Activated CD8-positive, alpha-beta memory T cell treated with anti-CD3 and anti-CD28 coated beads, Interleukin-2, amount 50 U/mL, for 48 hours (primary cell): ENCODE results near the gene DPM3.
"Not testable (repeated sequence)": the region's sequence is repeated elsewhere in the genome, so short reads cannot be mapped to it uniquely, and the experiment has no call there.

Experiments
- DNase-seq: peaks from one replicate; pipeline ENCODE4 v3.0.0-alpha.2; 2020

DPM3 gene

GRCh38 chr1:155155996-155156643 lies 15.8 kb upstream of the DPM3 start:
- not testable (repeated sequence) for DNase-seq

- no peak for DNase-seq
These were observed 5.2 kb upstream of the DPM3 start for GRCh38 chr1:155145491-155145890.

- DNase-seq: no peak
These were observed 1.4 kb upstream of the DPM3 start for GRCh38 chr1:155141749-155142148.

GRCh38 chr1:155140630-155140953 lies 261 bp upstream of the DPM3 start:
- DNase-seq: no peak

GRCh38 chr1:155137154-155137949 lies 3.0 kb downstream of the DPM3 start:
- no peak for DNase-seq

DNA sequence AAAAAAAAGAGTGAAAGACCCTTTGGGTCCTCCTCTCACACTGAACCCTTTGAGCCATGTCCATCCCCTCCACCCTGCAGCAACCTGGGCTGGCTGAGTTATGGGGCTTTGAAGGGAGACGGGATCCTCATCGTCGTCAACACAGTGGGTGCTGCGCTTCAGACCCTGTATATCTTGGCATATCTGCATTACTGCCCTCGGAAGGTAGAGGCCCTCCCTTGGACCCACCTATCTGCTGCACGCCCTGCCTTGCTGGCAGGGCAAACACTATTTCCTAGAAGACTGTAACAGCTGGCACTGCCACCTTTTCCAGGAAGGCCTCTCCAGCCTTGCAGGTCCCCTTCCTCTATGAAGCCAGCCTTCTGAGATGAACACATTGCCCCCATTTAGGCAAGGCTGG lies 3.6 kb downstream of the DPM3 start:
- peak; percentile 60 for DNase-seq

DNA sequence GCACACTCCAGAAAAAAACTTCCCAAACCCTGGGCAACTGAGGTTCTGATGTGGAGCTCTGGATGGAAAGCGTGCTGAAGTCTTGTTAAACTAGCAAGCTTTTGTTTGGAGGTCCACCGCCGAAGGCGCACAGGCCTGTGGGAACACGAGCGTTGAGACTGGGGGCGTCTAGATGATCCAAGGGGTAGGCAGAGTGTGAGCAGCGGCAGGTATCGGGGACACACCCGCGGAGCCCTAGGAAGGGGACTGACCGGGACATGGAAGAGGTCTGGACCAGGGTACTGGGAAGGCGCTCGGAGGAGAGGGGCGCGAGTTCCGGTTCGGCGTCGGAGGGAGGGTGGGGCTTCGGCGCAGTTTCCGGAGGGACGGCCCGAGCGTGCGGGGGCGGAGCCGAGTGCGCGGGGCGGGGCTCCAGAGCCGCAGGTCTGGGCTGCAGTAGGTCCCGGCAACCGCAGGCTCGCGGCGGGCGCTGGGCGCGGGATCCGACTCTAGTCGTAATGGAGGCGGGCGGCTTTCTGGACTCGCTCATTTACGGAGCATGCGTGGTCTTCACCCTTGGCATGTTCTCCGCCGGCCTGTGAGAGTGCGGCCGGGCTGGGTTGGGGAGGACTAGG lies 4.8 kb downstream of the DPM3 start, which contains the start of gene SLC50A1:
TSS of gene SLC50A1 (plus strand) at position 438 of the 614 bp plus-strand sequence. CDS start at position 498, 60 bp downstream.
- peak; percentile 97 for DNase-seq

DNA sequence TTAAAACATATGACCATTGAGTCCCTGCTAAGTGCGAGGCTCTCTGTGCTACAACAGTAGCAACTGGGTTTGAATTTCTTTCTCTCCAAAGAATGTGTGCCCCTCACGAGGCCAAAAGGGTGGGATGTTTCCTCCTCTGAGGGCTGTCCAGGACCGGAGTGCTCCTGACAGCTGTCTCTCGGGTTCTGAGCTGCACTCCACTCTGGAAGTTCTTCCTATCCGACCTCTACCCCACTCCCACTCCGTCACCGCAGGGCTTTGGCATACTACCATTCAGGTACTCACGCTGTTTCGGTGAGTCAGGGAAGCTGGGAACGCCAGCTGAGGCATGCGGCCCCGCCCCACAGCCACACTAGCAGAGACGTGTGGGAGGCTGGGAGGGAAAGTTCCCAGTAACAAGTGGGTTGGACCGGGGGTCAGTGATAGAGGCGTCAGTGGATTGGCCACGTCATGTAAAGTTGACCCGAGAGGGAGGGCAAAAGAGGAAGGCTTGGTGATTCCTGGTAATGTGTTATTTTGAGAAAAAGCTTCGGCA lies 5.4 kb downstream of the DPM3 start:
- peak; percentile 81 for DNase-seq

- no peak for DNase-seq
These were observed 6.0 kb downstream of the DPM3 start for GRCh38 chr1:155134322-155134721.

- no peak for DNase-seq
These were observed 6.5 kb downstream of the DPM3 start for GRCh38 chr1:155133799-155134281.

DNA sequence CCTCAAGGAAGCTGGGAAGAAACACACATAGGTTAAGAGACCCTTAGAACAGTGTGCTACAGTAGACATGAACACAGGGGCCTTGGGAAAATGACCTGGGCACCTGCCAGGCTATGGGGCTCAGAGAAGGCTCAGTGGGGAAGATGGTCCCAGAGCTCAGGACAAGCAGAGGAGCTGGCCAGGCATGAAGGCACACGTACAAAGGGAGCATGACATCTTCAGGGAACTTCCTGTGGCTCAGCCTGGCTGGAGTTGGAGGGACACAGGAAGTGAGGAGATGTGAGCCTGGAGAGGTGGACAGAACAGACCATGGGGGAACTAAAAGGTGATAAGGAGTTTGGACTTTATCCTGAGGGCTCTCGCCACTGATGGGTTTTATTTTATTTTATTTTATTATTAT lies 8.5 kb downstream of the DPM3 start:
- DNase-seq: no peak

DNA sequence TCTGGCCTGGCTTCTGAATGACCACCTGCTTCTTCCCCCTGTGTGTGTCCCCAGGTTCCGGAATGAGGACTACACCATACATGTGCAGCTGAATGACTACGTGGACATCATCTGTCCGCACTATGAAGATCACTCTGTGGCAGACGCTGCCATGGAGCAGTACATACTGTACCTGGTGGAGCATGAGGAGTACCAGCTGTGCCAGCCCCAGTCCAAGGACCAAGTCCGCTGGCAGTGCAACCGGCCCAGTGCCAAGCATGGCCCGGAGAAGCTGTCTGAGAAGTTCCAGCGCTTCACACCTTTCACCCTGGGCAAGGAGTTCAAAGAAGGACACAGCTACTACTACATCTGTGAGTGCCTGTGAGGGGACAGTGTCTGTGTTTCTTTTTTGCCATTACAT lies 9.0 kb downstream of the DPM3 start:
- no peak for DNase-seq

DNA sequence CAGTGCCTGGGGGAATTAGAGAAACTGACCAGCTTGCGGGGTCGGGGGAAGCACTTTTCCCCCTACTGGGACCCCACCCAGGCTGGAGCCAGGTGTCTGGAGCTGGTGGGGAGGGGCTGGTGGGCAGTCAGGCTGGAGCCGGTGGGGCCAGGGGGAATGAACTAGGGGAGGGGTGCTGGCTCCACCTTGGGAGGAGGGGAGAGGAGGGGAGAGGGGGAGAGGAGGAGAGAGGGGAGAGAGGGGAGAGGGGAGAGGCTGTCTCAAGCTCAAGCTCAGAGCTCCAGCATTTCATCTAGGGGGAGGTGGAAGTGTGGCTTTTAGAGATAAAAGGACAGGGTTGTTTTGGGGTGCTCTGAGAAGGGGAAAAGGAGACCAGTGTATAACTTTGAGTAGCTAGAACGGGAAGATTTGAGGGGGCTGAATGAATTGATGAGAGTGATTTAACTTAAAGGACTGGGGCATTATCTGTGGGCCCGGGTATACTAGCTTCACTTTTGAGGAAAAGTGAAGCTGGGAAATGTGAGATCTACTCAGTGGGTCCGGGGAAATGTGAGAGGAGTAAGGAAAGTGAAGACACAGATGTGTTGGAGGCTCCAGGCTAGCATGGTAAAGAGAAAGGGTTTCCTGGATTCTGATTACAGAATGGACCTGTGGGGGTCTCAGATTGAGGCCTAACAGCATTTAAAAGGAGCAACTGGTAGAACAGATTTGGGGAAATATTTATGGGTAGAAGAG lies 9.9 kb downstream of the DPM3 start:
- DNase-seq: no peak

DNA sequence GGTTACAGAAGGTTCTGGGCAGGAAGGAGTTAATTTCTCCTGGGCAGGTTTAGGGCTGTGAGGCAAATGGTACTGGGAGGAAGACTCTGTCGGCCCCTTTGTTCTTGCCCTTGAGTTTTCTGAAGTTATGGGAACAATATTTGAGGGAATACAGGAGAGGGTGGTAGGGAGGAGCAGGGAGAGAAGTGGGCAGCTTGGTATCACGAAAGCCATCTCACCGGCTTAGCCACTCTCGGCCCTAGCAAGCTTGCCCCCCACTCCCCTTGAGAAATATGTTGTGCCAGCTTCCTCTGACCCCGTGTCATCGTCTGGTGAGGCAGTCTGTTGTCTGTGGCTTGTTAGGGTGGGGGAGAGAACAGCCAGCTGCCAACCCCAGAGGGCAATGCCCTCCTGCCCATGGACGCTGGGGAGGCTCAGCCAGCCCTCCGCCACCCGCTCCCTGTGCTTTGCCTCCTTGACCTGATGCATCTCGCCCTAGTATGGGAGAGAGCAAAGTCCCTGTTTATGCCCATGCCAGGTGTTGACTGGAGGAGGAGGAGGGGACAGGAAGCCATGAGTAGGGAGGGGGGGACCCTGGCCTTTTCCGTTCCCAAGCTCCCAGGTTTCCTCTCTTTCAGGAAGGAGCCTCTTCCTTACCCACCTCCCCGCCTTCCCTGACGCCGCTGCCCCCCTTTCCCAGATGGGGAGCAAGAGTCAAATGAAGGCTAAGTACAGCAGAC lies 11.4 kb downstream of the DPM3 start:
- DNase-seq: no peak

GRCh38 chr1:155127967-155128754 lies 12.2 kb downstream of the DPM3 start:
- no peak for DNase-seq

- peak; percentile 77 for DNase-seq
These were observed 13.0 kb downstream of the DPM3 start, which contains the start of gene EFNA1 for GRCh38 chr1:155127105-155127966. Gene EFNA1 (plus strand): TSS chr1:155127876. CDS start chr1:155127978, 102 bp downstream.

DNA sequence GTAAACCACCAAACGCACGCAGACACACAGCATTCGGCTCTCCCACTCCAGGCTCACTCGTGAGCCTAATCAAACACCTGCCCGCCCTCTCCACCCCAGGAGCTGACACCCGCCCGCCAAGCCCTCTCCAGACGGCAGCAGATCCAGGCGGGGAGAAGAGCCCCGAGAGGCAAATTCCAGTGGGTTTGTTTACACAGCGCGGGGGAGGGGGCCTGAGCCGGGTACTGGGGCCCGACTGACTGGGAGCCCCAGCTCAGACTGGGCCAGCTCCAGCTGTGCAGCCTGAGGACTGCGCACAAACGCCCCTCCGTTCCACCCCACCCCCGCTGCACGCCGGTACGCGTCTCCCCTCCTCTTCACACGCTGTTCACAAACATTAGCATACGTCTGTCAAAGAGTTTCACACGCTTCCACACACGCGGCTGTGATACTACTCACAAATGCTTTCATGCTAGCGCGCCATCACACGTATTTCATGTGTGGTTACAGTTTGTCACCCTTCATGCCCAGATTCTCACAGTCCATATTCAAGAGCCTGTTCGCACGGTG lies 13.7 kb downstream of the DPM3 start:
- DNase-seq: peak; percentile 62

- no peak for DNase-seq
These were observed 14.3 kb downstream of the DPM3 start for GRCh38 chr1:155125946-155126555.

DNA sequence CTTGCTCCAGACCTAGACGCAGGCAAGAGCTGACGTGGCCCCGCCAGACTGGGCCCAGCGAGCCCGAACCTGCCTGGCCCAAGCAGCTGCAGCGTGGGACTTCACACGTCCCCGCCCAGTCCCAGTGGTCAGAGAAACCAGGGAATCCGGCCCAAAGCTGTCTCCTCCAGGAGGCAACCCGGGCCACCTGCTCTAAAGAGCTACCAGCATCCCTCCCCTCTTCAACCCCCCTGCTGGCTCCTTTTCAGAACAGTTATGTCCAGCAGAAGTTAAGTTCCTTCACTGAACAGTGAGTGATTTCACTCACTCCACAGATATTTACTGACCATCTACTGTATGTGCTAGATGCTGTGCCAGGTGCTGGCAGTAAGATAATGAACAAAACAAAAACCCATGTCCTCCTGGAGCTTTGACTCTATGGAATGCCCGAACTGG lies 14.8 kb downstream of the DPM3 start:
- DNase-seq: no peak
